Liver (tissue), 3 donors: ENCODE measurements around the gene TYW1.
"Not testable (repeated sequence)": the region's sequence is repeated elsewhere in the genome, so short reads cannot be mapped to it uniquely, and the experiment has no call there.

Source experiments
- GABPA ChIP-seq, 2 donors: IDR thresholded peaks in 1 of 2; conservative IDR thresholded peaks in 1 of 2; 2 replicates each; pipeline ENCODE4 v1.6.1; 2016; ENCODE audit warnings: antibody characterized with exemption in 2 of 2, mild to moderate bottlenecking in 1 of 2, moderate library complexity in 1 of 2
- RAD21 ChIP-seq, 2 donors: IDR thresholded peaks; 2 replicates each; pipeline ENCODE4 v1.6.1; 2016; ENCODE audit warnings: antibody characterized with exemption in 2 of 2, mild to moderate bottlenecking in 2 of 2
- SP1 ChIP-seq: IDR thresholded peaks from 2 replicates; pipeline ENCODE4 v1.6.1; 2018; ENCODE audit warnings: antibody characterized with exemption, mild to moderate bottlenecking
- YY1 ChIP-seq: IDR thresholded peaks from 2 replicates; pipeline ENCODE4 v1.6.1; 2016; ENCODE audit warnings: antibody characterized with exemption, mild to moderate bottlenecking
- TF ChIP-seq, protein P1 (sequence below): fragments of 150-350 bp; IDR thresholded peaks from 2 replicates; pipeline ENCODE4 v1.5.1; 2017; ENCODE audit warnings: improper control_type of control experiment, low read depth, low read length; ENCODE audit not compliant: missing input control
- TF ChIP-seq, protein P2 (sequence below): IDR thresholded peaks from 2 replicates; pipeline ENCODE4 v1.6.1; 2016; ENCODE audit warnings: antibody characterized with exemption, mild to moderate bottlenecking
- TF ChIP-seq, protein P3 (sequence below): IDR thresholded peaks from 2 replicates; pipeline ENCODE4 v1.6.1; 2016; ENCODE audit warnings: antibody characterized with exemption
- donor health status: healthy.
- donor health status: healthy.

DNA sequence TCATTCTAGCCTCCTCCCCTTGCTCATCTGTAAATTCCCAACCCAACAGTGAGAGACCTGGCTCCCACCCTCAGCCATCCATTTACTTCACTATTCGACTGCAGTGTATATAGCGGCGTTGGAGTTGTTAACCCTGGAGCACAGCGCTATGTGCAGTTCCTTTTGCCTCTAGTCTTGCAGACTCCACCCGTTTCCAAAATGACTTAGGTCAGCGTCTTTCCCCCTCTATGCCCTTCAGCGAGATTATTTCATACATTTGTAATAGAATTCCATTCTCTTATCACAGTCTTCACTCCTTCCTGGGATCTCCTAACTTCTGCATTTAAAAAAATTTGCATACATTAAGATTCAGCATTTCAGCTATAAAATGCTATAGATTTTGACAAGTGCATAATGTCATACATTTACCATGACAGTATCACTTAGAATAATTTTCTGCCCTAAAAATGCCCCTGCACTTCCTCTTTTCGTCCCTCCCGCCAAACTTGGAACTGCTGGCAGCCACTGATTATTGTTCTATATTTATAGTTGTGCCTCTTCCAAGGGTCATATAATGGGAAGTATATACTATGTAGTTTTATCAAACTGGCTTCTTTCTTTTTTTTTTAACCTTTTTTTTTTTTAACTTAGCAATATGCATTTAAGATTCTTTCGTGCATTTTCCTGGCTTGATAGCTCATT is 215.2 kb downstream of the TYW1 start:
- TF ChIP-seq, protein P1, sequence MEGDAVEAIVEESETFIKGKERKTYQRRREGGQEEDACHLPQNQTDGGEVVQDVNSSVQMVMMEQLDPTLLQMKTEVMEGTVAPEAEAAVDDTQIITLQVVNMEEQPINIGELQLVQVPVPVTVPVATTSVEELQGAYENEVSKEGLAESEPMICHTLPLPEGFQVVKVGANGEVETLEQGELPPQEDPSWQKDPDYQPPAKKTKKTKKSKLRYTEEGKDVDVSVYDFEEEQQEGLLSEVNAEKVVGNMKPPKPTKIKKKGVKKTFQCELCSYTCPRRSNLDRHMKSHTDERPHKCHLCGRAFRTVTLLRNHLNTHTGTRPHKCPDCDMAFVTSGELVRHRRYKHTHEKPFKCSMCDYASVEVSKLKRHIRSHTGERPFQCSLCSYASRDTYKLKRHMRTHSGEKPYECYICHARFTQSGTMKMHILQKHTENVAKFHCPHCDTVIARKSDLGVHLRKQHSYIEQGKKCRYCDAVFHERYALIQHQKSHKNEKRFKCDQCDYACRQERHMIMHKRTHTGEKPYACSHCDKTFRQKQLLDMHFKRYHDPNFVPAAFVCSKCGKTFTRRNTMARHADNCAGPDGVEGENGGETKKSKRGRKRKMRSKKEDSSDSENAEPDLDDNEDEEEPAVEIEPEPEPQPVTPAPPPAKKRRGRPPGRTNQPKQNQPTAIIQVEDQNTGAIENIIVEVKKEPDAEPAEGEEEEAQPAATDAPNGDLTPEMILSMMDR: not testable (repeated sequence)
- TF ChIP-seq SP1; RAD21 (IDR thresholded peaks at IDR 0.05); YY1; GABPA (IDR thresholded peaks at IDR 0.05 in 1 of 2, conservative IDR thresholded peaks at IDR 0.05 in 1 of 2): not testable (repeated sequence)
- TF ChIP-seq, protein P2, sequence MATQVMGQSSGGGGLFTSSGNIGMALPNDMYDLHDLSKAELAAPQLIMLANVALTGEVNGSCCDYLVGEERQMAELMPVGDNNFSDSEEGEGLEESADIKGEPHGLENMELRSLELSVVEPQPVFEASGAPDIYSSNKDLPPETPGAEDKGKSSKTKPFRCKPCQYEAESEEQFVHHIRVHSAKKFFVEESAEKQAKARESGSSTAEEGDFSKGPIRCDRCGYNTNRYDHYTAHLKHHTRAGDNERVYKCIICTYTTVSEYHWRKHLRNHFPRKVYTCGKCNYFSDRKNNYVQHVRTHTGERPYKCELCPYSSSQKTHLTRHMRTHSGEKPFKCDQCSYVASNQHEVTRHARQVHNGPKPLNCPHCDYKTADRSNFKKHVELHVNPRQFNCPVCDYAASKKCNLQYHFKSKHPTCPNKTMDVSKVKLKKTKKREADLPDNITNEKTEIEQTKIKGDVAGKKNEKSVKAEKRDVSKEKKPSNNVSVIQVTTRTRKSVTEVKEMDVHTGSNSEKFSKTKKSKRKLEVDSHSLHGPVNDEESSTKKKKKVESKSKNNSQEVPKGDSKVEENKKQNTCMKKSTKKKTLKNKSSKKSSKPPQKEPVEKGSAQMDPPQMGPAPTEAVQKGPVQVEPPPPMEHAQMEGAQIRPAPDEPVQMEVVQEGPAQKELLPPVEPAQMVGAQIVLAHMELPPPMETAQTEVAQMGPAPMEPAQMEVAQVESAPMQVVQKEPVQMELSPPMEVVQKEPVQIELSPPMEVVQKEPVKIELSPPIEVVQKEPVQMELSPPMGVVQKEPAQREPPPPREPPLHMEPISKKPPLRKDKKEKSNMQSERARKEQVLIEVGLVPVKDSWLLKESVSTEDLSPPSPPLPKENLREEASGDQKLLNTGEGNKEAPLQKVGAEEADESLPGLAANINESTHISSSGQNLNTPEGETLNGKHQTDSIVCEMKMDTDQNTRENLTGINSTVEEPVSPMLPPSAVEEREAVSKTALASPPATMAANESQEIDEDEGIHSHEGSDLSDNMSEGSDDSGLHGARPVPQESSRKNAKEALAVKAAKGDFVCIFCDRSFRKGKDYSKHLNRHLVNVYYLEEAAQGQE: not testable (repeated sequence)
- TF ChIP-seq, protein P3, sequence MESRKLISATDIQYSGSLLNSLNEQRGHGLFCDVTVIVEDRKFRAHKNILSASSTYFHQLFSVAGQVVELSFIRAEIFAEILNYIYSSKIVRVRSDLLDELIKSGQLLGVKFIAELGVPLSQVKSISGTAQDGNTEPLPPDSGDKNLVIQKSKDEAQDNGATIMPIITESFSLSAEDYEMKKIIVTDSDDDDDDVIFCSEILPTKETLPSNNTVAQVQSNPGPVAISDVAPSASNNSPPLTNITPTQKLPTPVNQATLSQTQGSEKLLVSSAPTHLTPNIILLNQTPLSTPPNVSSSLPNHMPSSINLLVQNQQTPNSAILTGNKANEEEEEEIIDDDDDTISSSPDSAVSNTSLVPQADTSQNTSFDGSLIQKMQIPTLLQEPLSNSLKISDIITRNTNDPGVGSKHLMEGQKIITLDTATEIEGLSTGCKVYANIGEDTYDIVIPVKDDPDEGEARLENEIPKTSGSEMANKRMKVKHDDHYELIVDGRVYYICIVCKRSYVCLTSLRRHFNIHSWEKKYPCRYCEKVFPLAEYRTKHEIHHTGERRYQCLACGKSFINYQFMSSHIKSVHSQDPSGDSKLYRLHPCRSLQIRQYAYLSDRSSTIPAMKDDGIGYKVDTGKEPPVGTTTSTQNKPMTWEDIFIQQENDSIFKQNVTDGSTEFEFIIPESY: not testable (repeated sequence)
